ENCODE data around the gene ZNF536. TPM values are rescaled to one million over a fixed set of nuclear protein-coding genes. Genes with fewer than 3 reads are reported as not detected.

ZNF536 gene
- total and polyA plus RNA-seq, 2 of the 13 experiments (the other 11 are each of a cell fraction or from before 2014, with no cell fraction given): not detected

- no peak for TF ChIP-seq HNF1A (IDR thresholded peaks at IDR 0.05; ENCODE audit: low read depth)
- TF ChIP-seq HNF1A (CRISPR knock-in tag; IDR thresholded peaks at IDR 0.05; ENCODE audit: borderline replicate concordance): no peak
- TF ChIP-seq DMTF1 (CRISPR knock-in tag; IDR thresholded peaks at IDR 0.05): no peak
Measured at GRCh38 chr19:30406220-30407067, 34.3 kb downstream of the ZNF536 start (continued).
